SW480 (cell line): ENCODE results near the gene SLIT2.

Experiments
- DNase-seq: peaks from one replicate; pipeline ENCODE4 v3.0.0-alpha.2; 2016; ENCODE audit warnings: low spot score

The SLIT2 gene

DNA sequence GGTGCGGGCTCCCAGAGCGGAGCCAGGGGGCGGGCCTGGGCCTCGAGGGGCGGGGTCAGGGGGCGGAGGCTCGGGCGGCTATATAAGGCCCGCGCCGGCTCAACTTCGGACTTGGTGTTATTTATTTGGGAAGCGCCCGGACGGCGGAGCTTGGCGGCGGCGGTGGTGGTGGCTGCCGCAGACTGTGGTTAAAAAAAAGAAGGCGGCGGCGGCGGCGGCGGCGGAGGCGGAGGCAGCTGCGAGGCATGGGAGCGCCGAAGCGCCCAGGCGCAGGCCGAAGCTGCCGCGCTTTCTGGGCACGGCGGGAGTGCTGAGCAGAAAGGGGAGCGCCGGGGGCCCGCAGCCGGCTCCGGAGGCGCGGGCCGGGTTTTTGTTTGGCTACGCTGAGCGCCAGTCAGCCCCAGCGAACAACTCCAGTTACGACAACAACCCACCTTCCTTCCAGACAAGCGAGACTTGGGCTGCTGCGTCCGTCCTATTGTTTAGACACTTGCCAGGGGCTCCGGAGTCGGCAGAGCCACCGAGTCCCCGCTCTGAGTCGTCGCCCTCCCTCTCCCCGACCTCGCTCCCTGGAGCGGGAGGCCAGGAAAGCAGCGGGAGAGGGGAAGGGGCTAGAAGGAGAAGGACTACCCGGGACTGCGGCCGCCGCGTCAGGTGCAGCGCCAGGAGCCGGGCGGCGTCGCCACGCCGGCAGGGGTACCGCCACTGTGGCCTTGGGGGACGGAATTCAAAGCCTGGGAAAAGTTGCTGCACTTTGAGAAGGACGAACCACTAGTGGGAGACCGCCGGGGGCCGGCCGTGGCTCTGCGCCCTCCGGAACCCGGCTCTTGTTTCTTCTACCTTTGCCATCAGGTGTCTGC, at the start of gene SLIT2:
Gene SLIT2 (plus strand): TSS at position 110 of the 860 bp plus-strand sequence. CDS start 1,911 bp downstream, outside the sequence.
- DNase-seq, result peak; percentile 40

DNA sequence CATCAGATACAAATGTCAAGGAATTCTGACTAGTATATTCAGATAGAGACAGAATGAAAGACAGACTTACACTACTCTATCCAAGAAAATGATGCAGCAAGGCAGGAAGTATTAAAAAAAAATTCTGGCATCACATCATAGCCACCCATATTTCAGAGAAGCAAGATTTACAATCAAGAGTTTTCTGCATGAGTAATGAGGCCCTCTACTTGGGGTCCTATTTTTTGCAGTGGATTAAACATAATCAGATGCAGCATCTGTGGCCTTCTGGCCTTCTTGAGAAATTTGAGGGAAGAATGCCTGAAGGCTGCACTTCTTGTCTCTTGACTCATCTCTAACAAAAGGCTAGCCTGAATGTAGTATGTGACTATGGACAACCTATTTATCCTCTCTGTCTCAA, 48.2 kb upstream of the SLIT2 start:
- DNase-seq, result no peak

GRCh38 chr4:20217521-20217920, 34.2 kb upstream of the SLIT2 start:
- no peak for DNase-seq

DNA sequence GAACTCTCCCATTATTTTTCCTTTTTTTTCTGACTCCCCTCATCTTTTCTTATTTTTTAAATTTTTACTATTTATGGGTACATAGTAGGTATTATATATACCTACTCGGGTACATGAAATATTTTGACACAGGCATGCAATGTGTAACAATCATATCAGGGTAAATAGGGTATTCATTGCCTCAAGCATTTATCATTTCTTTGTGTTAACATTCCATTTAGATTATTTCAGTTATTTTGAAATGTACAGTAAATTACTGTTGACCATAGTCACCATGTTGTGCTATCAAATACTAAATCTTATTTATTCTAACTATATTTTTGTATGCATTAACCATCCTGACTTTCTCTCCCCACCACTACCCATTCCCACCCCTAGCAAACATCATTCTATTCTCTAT, 33.8 kb upstream of the SLIT2 start:
- DNase-seq, result no peak

DNA sequence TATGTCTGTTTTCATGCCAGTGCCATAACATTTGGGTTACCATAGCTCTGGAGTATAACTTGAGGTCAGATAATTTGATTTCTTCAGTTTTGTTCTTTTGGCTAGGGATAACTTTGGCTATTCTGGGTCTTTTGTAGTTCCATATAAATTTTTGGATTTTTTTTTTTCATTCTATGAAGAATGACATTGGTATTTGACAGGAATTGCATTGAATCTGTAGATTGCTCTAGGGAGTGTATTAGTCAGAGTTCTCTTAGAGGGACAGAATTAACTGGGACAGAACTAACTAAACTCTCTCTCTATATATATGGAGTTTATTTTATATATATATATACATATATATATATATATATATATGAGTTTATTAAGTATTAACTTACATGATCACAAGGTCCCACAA, 32.2 kb upstream of the SLIT2 start:
- DNase-seq, result no peak

GRCh38 chr4:20237894-20238537, 13.7 kb upstream of the SLIT2 start:
- DNase-seq, result no peak

- peak; percentile 43 for DNase-seq
Observed at GRCh38 chr4:20248155-20248558, 3.5 kb upstream of the SLIT2 start.

DNA sequence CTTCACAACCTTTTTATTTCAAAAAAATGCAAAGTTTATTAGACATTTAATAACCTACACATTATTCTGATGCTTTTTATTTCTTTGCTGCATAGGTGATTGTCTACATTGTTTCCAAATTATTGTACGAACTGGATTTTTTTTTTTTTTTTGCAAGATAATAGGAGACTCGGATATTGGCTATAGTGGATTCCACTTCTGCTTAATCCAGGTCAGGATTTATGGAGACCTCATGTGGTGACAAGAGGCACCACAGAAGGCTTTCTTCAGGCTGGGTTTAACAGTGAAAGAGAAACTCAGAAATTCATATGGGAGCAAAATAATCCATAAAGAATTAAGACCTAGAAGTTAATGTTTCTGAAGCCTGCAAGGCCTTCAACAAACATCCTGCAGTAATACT, 2.4 kb upstream of the SLIT2 start:
- DNase-seq, result no peak

DNA sequence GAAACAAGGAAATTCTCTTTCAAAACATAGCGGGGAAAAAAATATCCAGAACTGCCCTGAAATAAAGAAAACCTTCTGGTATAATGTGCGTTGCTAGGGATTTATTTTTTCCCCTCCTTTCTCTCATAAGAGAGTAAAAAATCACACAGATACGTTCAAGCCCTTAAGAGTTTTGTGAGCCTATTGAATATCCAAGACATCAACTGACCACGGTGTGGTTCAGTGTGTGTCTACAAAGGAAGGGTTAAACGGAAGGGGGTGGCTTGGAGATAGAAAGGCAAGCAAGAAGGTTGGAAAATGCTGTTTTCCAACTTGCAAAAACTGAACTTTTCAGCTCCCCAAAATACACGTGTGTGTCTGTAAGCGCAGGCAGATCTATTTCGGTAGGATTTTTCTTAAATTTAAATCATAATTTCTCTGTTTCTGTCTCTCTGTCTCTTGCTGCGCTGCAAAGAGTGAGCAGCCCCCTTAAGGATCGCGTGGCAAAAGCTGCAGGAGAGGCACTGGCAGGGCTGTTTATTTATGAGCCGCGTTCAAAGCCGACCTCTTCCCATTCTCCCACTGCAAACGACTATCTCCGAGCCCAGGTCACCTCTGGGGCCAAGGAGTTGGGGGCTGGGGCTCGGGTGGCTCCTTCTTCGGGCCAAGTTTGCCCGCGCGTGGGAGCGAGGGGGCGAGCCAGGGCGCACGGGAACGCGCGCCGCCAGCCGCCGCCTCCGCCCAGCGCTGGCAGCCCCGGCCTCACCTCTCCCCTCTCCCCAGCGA, 492 bp upstream of the SLIT2 start:
- DNase-seq, result peak; percentile 4

DNA sequence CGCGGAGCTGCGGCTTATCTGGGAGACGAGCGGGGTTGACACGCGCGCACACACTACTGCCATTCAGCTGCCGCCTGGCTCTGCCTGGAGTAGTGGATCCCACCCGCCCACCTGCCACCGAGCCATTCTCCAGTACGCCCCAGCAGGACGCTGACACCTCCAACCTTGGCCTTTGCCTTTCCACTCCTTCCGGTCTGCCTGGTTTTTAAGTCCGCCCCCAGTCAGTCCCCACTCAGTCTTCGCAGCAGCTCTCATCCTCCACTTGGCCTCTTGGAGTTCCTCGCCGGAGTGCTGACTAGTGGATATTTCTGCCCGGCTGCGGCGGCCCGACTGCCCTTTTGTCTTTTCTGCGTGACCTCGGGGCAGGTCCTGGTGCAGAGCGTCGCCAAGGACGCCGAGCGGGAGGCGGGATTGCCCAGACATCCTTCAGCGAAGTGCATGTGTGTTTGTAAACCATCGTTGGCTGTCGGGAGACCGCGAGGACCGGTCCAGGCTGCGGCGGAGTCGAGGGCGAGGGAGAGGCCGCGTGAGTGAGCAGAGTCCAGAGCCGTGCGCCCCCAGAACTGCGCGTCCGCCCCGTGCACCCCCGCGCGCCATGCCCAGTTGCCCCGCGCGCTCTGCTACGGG, 1.1 kb downstream of the SLIT2 start:
- no peak for DNase-seq

DNA sequence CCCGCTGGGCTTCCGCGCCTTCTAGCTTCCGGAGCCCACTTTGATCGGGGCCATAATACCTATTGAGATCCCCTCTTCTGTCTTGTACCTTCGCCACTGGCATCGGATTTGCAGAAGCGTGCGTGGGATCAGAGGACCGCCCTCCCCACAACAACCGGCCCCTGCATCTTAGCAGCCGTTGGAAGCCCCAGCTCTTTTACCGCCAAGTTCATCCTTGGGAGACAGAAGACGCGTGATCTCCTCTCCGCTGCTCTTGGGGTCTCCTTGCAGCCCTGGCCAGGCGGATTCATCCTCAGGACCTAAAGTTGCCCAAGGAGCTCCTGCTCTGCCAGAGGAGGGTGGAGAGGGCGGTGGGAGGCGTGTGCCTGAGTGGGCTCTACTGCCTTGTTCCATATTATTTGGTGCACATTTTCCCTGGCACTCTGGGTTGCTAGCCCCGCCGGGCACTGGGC, 1.6 kb downstream of the SLIT2 start:
- no peak for DNase-seq

- no peak for DNase-seq
Observed at GRCh38 chr4:20253735-20254409, 2.2 kb downstream of the SLIT2 start.

DNA sequence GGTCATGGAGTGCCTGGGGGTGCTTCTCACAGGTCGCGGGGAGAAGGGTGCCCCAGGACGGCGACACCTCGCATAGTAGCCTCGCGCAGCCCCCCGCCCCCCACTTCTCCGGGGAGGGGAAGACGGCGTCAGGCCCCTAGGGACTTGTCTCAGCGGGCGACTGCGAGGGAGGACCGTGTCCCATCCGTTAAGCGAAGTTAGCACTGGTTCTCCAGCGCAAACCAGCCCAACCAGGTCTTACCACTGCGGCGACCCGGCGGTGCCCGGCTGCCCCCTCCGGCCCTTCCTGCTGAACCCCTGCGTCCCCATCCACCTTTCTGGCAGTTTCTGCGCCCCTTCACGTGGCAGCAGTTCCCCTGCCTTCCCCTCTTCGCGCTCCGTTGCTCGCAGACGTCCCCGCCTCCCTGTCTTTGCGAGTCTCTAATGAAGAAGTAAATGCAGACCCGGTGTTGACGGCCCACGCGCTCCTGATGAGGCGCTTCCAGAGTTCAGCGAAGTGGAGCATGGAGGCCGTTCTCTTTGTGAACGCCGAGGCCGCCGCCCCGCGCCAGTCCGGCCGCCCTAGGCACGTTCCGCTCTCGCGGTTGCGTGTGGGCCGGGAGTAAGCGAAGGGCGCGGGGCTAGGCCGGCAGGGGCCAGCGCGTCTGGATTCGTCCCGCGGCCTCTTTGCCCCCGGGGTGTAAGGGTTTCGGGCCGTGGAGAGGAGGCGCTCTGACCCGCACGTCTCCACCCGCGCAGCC, 3.0 kb downstream of the SLIT2 start:
- no peak for DNase-seq

GRCh38 chr4:20255251-20255586, 3.5 kb downstream of the SLIT2 start:
- DNase-seq, result no peak

DNA sequence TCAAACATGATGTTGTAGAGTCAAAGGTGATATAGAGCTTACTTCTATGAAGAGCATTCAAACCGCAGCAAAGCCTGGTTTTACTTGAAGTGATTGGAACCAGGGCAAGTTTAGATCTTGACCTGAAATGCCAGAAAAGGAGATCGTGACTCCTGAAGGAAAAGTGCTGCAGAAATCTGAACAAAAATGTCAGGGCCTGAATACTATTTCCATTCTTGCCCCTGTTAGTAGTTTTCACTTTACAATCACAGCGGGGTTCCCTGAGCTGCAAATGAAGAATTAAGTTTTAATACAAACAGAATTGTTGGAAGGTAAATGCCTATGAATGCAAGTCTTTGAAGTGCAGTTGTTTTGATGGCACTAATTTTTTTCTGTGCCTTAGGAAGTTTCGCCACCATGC, 4.1 kb downstream of the SLIT2 start:
- DNase-seq, result no peak

GRCh38 chr4:20256381-20256881, 4.7 kb downstream of the SLIT2 start:
- no peak for DNase-seq

DNA sequence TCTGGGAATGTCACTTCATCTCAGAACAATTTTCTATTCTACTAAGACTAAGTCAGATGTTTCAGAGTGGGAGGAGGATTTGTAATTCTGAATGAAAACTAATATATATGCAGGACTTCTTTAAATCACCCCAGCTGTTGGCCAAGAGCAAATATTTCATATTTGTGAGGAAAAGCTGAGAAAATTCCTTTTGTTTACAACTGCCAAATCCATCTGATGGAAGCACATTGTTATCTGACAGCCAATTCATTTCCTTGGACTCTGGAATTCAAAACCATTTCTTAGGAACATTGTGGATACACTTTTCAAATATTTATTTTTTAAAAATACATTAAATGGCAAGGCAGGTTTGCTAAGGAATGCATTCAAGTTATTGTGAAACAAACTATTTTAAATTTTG, 8.0 kb downstream of the SLIT2 start:
- DNase-seq, result no peak

DNA sequence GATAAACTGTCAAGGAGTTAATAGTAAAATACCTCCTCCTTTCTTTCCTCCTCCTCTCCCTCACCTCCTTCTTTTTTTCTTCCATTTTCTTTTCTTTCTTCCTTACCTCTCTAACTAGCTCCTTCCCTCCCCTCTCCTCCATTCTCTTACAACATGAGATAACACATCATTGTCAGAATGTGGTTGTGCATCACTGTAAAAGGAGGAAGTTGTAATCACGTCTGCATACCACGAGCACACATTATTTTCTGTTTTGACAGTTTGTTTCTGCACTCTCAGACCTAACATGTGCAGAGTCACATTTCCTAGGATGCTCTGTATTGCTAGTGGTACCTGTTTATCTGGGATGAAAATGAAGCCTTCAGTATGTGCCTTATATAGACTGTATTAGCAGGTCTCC, 9.1 kb downstream of the SLIT2 start:
- no peak for DNase-seq

GRCh38 chr4:20262221-20262620, 10.5 kb downstream of the SLIT2 start:
- no peak for DNase-seq

- no peak for DNase-seq
Observed at GRCh38 chr4:20264688-20265087, 13.0 kb downstream of the SLIT2 start.

DNA sequence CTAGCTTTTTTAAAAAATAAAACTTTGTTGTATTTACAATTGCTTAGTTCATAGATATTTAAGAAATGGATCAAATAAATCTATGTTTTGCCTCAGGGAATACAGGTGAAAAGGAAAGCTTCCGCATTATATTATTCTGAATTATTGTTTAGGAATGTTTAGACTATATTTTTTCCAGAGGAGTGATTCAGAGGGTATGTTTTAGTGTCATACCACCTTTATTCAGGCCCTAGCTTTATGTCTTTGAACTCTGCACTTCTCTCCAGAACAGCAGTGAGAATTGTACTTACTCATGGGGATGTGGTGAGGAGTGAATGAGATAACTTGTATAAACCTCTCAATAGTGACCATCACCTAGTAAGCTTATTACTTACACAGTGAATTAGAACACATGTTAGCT, 14.0 kb downstream of the SLIT2 start:
- no peak for DNase-seq
